ENCODE data around the gene TUBGCP5. TPM values are rescaled to one million over a fixed set of nuclear protein-coding genes. Genes with fewer than 3 reads are reported as not detected.
A peak's percentile ranks its signal among the peaks of the same experiment; 100 is the strongest.
"Not testable (repeated sequence)": the region's sequence is repeated elsewhere in the genome, so short reads cannot be mapped to it uniquely, and the experiment has no call there.

The TUBGCP5 gene
- total and polyA plus RNA-seq, 2 experiments from 2014 or later = 14.6 to 17.5 TPM

DNA sequence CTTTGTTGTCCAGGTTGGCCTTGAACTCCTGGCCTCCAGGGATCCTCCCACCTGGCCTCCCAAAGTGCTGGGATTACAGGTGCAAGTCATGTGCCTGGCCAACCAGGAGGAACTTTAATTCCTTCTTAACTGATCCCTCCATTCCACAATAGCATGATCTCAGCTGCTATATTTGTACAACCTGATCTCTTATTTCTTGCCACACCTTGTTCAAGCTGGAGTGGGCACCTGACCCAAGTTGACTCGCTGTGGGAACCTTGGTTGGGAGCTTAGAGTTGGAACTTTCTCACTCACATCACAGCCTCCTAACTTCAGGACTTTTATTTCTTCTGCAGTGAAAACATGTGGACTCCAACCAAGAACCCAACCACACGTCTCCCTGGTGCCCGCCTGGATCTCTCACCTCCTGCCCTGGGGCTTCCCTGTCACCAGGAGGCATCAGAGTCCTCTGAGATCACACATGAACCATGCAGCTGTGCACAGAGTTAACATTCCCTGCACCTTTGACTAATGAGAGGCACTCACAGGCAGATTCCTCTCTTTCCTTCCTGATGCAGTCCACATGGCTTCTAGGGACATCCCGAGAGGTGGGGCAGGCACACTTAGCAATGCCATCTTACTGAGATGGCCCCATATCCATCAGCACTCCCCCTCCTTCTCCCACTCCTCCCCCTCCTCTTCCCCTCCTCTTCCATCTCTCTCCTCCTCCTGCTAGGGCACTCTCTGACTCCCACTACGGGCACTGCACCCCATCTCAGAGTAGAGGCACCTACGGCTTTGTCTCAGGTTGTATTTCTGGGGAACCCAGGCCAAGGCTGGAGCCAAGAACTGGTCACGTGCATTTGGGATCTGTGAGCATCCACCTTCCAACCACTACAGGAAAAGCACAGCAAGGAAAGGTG, 49.5 kb downstream of the TUBGCP5 start:
- Histone ChIP-seq H3K27me3 (replicated peaks; ENCODE audit: insufficient read depth) (no peaks in the 10 kb centered on the region), H3F3A (ENCODE audit: insufficient read depth) (peaks cover 17% of the 10 kb centered on the region; the same call in 1 of the 2 replicates), H3K79me2 (ENCODE audit: insufficient read depth) (no peaks in the 10 kb centered on the region), H3K4me3 (no peak overlapping the region), H3K9me2 (ENCODE audit: insufficient read depth) (no peaks in the 10 kb centered on the region), H3K36me3 (ENCODE audit: low read depth) (no peaks in the 10 kb centered on the region), H3K9ac (no peak overlapping the region), H3K4me1 (ENCODE audit: insufficient read depth) (peaks cover 14% of the 10 kb centered on the region), H2AFZ (no peak overlapping the region), H4K20me1 (ENCODE audit: insufficient read depth) (no peaks in the 10 kb centered on the region), H3K9me3 (ENCODE audit: low read depth) (no peaks in the 10 kb centered on the region), H3K4me2 (ENCODE audit: unreplicated experiment) (no peak overlapping the region), H3K27ac (no peak overlapping the region)
- in situ Hi-C loops (cut with MboI) = no loop called here
- DNase-seq = peak; percentile 36
- 56 to 61% methylated on average over 7 of the region's 7 CpGs for WGBS, 2 experiments (ENCODE audit: low coverage in 1 of 2, low lambda C conversion rate in 2 of 2, missing lambda C conversion rate in 2 of 2)
- TF ChIP-seq EZH2phosphoT487 (IDR thresholded peaks at IDR 0.05; ENCODE audit: insufficient read depth, low read depth) (no peak), EZH2 (IDR thresholded peaks at IDR 0.05; ENCODE audit: insufficient read depth, poor library complexity, severe bottlenecking) (no peak)

GRCh38 chr15:22988811-22989210, 50.6 kb downstream of the TUBGCP5 start:
- in situ Hi-C loops (cut with MboI) = no loop called here
- H4K20me1 ChIP-seq (ENCODE audit: insufficient read depth) = no peaks in the 10 kb centered on the region
- no peaks in the 10 kb centered on the region for H3K79me2 ChIP-seq (ENCODE audit: insufficient read depth)
- peaks cover 14% of the 10 kb centered on the region; the same call in 1 of the 2 replicates for H3F3A ChIP-seq (ENCODE audit: insufficient read depth)
- no peak for DNase-seq
- no peak overlapping the region for H3K9ac ChIP-seq
- H3K27me3 ChIP-seq (replicated peaks; ENCODE audit: insufficient read depth) = no peaks in the 10 kb centered on the region
- H3K4me3 ChIP-seq = no peak overlapping the region
- no peaks in the 10 kb centered on the region for H3K9me2 ChIP-seq (ENCODE audit: insufficient read depth)
- 78 to 88% methylated on average over 7 of the region's 7 CpGs for WGBS, 2 experiments (ENCODE audit: low coverage in 1 of 2, low lambda C conversion rate in 2 of 2, missing lambda C conversion rate in 2 of 2)
- no peak overlapping the region for H3K27ac ChIP-seq
- TF ChIP-seq EZH2 (IDR thresholded peaks at IDR 0.05; ENCODE audit: insufficient read depth, poor library complexity, severe bottlenecking) (no peak), EZH2phosphoT487 (IDR thresholded peaks at IDR 0.05; ENCODE audit: insufficient read depth, low read depth) (no peak)
- H3K9me3 ChIP-seq (ENCODE audit: low read depth) = no peaks in the 10 kb centered on the region
- H3K4me2 ChIP-seq (ENCODE audit: unreplicated experiment) = no peak overlapping the region
- no peaks in the 10 kb centered on the region for H3K36me3 ChIP-seq (ENCODE audit: low read depth)
- H3K4me1 ChIP-seq (ENCODE audit: insufficient read depth) = peaks cover 14% of the 10 kb centered on the region
- no peak overlapping the region for H2AFZ ChIP-seq

DNA sequence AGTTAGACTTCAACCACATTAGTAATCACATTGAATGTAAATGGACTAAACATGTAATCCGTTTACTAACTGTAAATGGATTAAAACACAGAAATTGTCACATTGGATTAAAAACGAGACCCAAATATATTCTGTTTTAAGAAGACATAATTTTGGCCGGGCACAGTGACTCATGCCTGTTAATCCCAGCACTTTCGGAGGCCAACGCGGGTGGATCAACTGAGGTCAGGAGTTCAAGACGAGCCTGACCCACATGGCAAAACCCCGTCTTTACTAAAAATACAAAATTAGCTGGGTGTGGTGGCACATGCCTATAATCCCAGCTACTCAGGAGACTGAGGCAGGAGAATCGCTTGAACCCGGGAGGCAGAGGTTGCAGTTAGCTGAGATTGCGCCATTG, 57.4 kb downstream of the TUBGCP5 start:
- H3K4me1 ChIP-seq (ENCODE audit: insufficient read depth); in situ Hi-C loops (cut with MboI); H4K20me1 ChIP-seq (ENCODE audit: insufficient read depth); H3F3A ChIP-seq (ENCODE audit: insufficient read depth); H3K27ac ChIP-seq; H3K9me2 ChIP-seq (ENCODE audit: insufficient read depth); H3K9ac ChIP-seq; H3K4me2 ChIP-seq (ENCODE audit: unreplicated experiment); H2AFZ ChIP-seq; H3K4me3 ChIP-seq; H3K27me3 ChIP-seq (replicated peaks; ENCODE audit: insufficient read depth); H3K9me3 ChIP-seq (ENCODE audit: low read depth); DNase-seq; H3K36me3 ChIP-seq (ENCODE audit: low read depth): not testable (repeated sequence)
- H3K79me2 ChIP-seq (ENCODE audit: insufficient read depth) = peaks cover 28% of the 10 kb centered on the region
- 84 to 85% methylated on average over 11 of the region's 11 CpGs for WGBS, 2 experiments (ENCODE audit: low coverage in 1 of 2, low lambda C conversion rate in 2 of 2, missing lambda C conversion rate in 2 of 2)

- Histone ChIP-seq H3K27ac (no peak overlapping the region), H3K9ac (peak overlapping the region; percentile 85; the same call in 1 of the 2 replicates), H3K4me3 (peak overlapping the region; percentile 82), H3F3A (ENCODE audit: insufficient read depth) (no peaks in the 10 kb centered on the region), H3K27me3 (replicated peaks; ENCODE audit: insufficient read depth) (no peaks in the 10 kb centered on the region), H3K79me2 (ENCODE audit: insufficient read depth) (peaks cover 35% of the 10 kb centered on the region), H3K9me2 (ENCODE audit: insufficient read depth) (no peaks in the 10 kb centered on the region), H3K36me3 (ENCODE audit: low read depth) (no peaks in the 10 kb centered on the region), H3K4me2 (ENCODE audit: unreplicated experiment) (peak overlapping the region; percentile 89), H2AFZ (peak overlapping the region; percentile 90), H4K20me1 (ENCODE audit: insufficient read depth) (peaks cover 5% of the 10 kb centered on the region; the same call in 1 of the 2 replicates), H3K4me1 (ENCODE audit: insufficient read depth) (peaks cover 7% of the 10 kb centered on the region), H3K9me3 (ENCODE audit: low read depth) (no peaks in the 10 kb centered on the region)
- in situ Hi-C loops (cut with MboI) = no loop called here
- DNase-seq = no peak
- TF ChIP-seq EZH2 (IDR thresholded peaks at IDR 0.05; ENCODE audit: insufficient read depth, poor library complexity, severe bottlenecking) = no peak
- no peak for TF ChIP-seq EZH2phosphoT487 (IDR thresholded peaks at IDR 0.05; ENCODE audit: insufficient read depth, low read depth)
- WGBS, 2 experiments (ENCODE audit: low coverage in 1 of 2, low lambda C conversion rate in 2 of 2, missing lambda C conversion rate in 2 of 2) = 72% methylated on average over 30 of the region's 30 CpGs
Measured at GRCh38 chr15:22981051-22981840, 58.1 kb downstream of the TUBGCP5 start.
